Fibroblast of lung (primary cell): Measurements from ENCODE around the gene PKNOX2.

Experiments
- EZH2 ChIP-seq: IDR thresholded peaks from 2 replicates; pipeline ENCODE4 v1.5.1; 2012; ENCODE audit warnings: low read length, control low read depth, mild to moderate bottlenecking; ENCODE audit errors: missing control alignments
- TF ChIP-seq, protein P1 (sequence below), 2 donors: IDR thresholded peaks in 1 of 2; conservative IDR thresholded peaks in 1 of 2; 1 replicate in 1 of 2; 2 replicates in 1 of 2; pipeline ENCODE4 v1.5.1; 2011 to 2012; ENCODE audit warnings: low read length in 2 of 2, control low read depth in 1 of 2, inconsistent platforms in 1 of 2, low read depth in 1 of 2, mild to moderate bottlenecking in 1 of 2

DNA sequence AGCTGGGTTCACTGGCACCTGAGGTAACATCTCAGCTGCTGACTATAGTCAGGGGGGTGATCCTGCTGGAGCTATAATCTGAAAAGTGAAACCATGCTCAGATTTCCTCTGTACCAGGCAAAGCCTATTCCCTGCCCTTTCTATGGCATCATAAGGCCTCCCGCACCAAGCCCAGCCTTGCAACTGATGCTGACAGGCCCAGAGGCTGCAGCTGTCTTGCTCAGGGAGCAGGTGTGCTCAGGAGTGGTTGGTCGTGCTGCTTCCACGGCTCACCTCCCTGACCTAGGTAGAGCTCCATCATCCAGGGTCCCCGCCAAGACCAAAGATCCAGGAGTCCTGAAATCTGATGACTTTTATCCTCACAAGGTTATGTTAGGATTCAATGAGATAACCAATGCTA lies 209.8 kb downstream of the PKNOX2 start:
- TF ChIP-seq, protein P1, sequence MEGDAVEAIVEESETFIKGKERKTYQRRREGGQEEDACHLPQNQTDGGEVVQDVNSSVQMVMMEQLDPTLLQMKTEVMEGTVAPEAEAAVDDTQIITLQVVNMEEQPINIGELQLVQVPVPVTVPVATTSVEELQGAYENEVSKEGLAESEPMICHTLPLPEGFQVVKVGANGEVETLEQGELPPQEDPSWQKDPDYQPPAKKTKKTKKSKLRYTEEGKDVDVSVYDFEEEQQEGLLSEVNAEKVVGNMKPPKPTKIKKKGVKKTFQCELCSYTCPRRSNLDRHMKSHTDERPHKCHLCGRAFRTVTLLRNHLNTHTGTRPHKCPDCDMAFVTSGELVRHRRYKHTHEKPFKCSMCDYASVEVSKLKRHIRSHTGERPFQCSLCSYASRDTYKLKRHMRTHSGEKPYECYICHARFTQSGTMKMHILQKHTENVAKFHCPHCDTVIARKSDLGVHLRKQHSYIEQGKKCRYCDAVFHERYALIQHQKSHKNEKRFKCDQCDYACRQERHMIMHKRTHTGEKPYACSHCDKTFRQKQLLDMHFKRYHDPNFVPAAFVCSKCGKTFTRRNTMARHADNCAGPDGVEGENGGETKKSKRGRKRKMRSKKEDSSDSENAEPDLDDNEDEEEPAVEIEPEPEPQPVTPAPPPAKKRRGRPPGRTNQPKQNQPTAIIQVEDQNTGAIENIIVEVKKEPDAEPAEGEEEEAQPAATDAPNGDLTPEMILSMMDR (conservative IDR thresholded peaks at IDR 0.05 in 1 of 2, IDR thresholded peaks at IDR 0.05 in 1 of 2; ENCODE audit: low read depth in 1 of 2, low read length in 2 of 2): no peak
- no peak for TF ChIP-seq EZH2
